ENCODE results near the gene RAF1. TPM values are rescaled to one million over a fixed set of nuclear protein-coding genes. Genes with fewer than 3 reads are reported as not detected.
A peak's percentile ranks its signal among the peaks of the same experiment; 100 is the strongest.
"Not testable (repeated sequence)": the region's sequence is repeated elsewhere in the genome, so short reads cannot be mapped to it uniquely, and the experiment has no call there.

Gene RAF1
- total RNA-seq, 1 experiment from 2014 or later: 101 TPM

- Mint-ChIP-seq H3K27ac (no peak overlapping the region), H3K27me3 (ENCODE audit: low read depth) (peaks cover 14% of the 10 kb centered on the region), H3K36me3 (peaks cover 17% of the 10 kb centered on the region), H3K9me3 (peaks cover 16% of the 10 kb centered on the region), H3K4me1 (peaks cover 28% of the 10 kb centered on the region), H3K4me3 (no peak overlapping the region)
- ChIA-PET CTCF (interaction anchor here (0.6 to 1.9 kb wide), 3 partner anchors 15 to 43 kb away, joined by 3 to 5 read pairs (median 4); no protein-coding TSS in a partner anchor), POLR2A (interaction anchor here (0.6 to 1.0 kb wide), 4 partner anchors 13 to 126 kb away, joined by 3 to 5 read pairs (median 4); partner anchors contain the start of gene RAF1)
- peak; percentile 23; the same call in 1 of the 2 replicates for ATAC-seq
- no peak for DNase-seq (ENCODE audit: low spot score)
- TF ChIP-seq, protein P1, sequence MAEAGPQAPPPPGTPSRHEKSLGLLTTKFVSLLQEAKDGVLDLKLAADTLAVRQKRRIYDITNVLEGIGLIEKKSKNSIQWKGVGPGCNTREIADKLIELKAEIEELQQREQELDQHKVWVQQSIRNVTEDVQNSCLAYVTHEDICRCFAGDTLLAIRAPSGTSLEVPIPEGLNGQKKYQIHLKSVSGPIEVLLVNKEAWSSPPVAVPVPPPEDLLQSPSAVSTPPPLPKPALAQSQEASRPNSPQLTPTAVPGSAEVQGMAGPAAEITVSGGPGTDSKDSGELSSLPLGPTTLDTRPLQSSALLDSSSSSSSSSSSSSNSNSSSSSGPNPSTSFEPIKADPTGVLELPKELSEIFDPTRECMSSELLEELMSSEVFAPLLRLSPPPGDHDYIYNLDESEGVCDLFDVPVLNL (CRISPR knock-in tag; IDR thresholded peaks at IDR 0.05; ENCODE audit: borderline replicate concordance, low read depth): no peak
- no peak for TF ChIP-seq OVOL2 (CRISPR knock-in tag; IDR thresholded peaks at IDR 0.05; ENCODE audit: borderline replicate concordance)
- TF ChIP-seq SP1 (CRISPR knock-in tag; conservative IDR thresholded peaks at IDR 0.05): no peak
Measured at GRCh38 chr3:12677616-12678015, 13.7 kb upstream of the RAF1 start.

DNA sequence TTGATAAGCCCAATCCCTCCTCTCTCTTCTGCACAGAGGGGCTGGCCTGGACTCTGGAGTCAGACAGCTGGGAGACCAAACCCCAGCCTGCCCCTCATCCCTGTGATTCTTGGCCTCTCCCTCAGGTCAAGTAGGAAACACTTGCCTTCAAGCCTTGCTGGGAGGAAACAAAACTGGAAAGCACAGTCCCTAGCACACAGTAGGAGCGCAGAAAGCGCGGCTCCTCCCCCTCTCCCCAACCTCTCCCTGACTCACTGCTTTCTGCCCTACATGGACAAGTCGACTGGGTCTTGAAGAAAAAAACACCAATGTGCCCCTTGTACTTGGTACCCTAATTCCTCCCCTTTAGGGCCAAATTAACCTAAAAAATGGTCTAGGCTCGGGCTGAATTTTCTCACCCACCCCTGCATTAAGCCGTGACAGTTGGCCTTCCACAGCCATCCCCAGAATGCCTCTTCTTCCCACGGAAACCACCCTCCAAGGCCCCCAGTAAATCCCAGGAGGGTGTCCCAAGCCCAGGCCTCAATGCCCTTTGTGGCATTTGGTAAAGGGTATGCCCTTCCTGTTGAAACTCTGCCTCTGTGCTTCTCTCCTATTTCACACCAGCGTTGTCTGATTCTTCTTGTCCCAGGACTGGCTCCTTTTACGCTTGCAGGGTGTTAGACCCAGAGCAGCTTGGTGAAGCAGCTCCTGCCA is 11.3 kb upstream of the RAF1 start:
- Mint-ChIP-seq H3K27ac (peak overlapping the region; percentile 41; the same call in 1 of the 2 replicates), H3K4me3 (no peak overlapping the region), H3K27me3 (ENCODE audit: low read depth) (peaks cover 14% of the 10 kb centered on the region), H3K36me3 (peaks cover 17% of the 10 kb centered on the region), H3K4me1 (peaks cover 47% of the 10 kb centered on the region), H3K9me3 (peaks cover 16% of the 10 kb centered on the region)
- CTCF ChIA-PET: no interaction called here
- DNase-seq (ENCODE audit: low spot score): no peak
- POLR2A ChIA-PET: interaction anchor here (0.6 kb wide), 1 partner anchor 585 kb away, joined by 3 read pairs; no protein-coding TSS in a partner anchor
- ATAC-seq: no peak
- no peak for TF ChIP-seq RORB (CRISPR knock-in tag; IDR thresholded peaks at IDR 0.05)
- TF ChIP-seq ZNF263 (CRISPR knock-in tag; IDR thresholded peaks at IDR 0.05; ENCODE audit: low read depth): no peak
- TF ChIP-seq ZNF138 (CRISPR knock-in tag; conservative IDR thresholded peaks at IDR 0.05): no peak
- TF ChIP-seq USF2 (CRISPR knock-in tag; IDR thresholded peaks at IDR 0.05): no peak
- TF ChIP-seq GABPB1 (CRISPR knock-in tag; IDR thresholded peaks at IDR 0.05): no peak
- TF ChIP-seq TP53 (CRISPR knock-in tag; IDR thresholded peaks at IDR 0.05): no peak
- TF ChIP-seq HMGA2 (CRISPR knock-in tag; IDR thresholded peaks at IDR 0.05): no peak
- TF ChIP-seq MXD4 (CRISPR knock-in tag; IDR thresholded peaks at IDR 0.05; ENCODE audit: borderline replicate concordance): no peak

- peak; percentile 28; the same call in 1 of the 2 replicates for ATAC-seq
- H3K27me3 Mint-ChIP-seq (ENCODE audit: low read depth): peaks cover 14% of the 10 kb centered on the region
- CTCF ChIA-PET; H3K4me3 Mint-ChIP-seq; H3K27ac Mint-ChIP-seq; DNase-seq (ENCODE audit: low spot score): not testable (repeated sequence)
- peaks cover 17% of the 10 kb centered on the region for H3K36me3 Mint-ChIP-seq
- H3K9me3 Mint-ChIP-seq: peaks cover 16% of the 10 kb centered on the region
- H3K4me1 Mint-ChIP-seq: peaks cover 47% of the 10 kb centered on the region
- POLR2A ChIA-PET: interaction anchor here (0.7 kb wide), 1 partner anchor 10 kb away, joined by 4 read pairs; the partner anchor contains the start of gene RAF1
Measured at GRCh38 chr3:12673956-12674736, 10.2 kb upstream of the RAF1 start.

- no peak overlapping the region for H3K4me3 Mint-ChIP-seq
- H3K27me3 Mint-ChIP-seq (ENCODE audit: low read depth): peaks cover 14% of the 10 kb centered on the region
- peaks cover 41% of the 10 kb centered on the region for H3K4me1 Mint-ChIP-seq
- H3K9me3 Mint-ChIP-seq: peaks cover 16% of the 10 kb centered on the region
- peak; percentile 44 for ATAC-seq
- ChIA-PET POLR2A (no interaction called here), CTCF (no interaction called here)
- DNase-seq (ENCODE audit: low spot score): no peak
- TF ChIP-seq, protein P2, sequence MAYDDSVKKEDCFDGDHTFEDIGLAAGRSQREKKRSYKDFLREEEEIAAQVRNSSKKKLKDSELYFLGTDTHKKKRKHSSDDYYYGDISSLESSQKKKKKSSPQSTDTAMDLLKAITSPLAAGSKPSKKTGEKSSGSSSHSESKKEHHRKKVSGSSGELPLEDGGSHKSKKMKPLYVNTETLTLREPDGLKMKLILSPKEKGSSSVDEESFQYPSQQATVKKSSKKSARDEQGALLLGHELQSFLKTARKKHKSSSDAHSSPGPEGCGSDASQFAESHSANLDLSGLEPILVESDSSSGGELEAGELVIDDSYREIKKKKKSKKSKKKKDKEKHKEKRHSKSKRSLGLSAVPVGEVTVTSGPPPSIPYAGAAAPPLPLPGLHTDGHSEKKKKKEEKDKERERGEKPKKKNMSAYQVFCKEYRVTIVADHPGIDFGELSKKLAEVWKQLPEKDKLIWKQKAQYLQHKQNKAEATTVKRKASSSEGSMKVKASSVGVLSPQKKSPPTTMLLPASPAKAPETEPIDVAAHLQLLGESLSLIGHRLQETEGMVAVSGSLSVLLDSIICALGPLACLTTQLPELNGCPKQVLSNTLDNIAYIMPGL (CRISPR knock-in tag; IDR thresholded peaks at IDR 0.05): no peak
- TF ChIP-seq, protein P3, sequence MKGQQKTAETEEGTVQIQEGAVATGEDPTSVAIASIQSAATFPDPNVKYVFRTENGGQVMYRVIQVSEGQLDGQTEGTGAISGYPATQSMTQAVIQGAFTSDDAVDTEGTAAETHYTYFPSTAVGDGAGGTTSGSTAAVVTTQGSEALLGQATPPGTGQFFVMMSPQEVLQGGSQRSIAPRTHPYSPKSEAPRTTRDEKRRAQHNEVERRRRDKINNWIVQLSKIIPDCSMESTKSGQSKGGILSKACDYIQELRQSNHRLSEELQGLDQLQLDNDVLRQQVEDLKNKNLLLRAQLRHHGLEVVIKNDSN (CRISPR knock-in tag; IDR thresholded peaks at IDR 0.05): no peak
- no peak for TF ChIP-seq ZNF219 (CRISPR knock-in tag; IDR thresholded peaks at IDR 0.05; ENCODE audit: borderline replicate concordance)
- TF ChIP-seq GTF2I (CRISPR knock-in tag; conservative IDR thresholded peaks at IDR 0.05): no peak
- no peak overlapping the region for H3K27ac Mint-ChIP-seq
- H3K36me3 Mint-ChIP-seq: peaks cover 17% of the 10 kb centered on the region
Measured at GRCh38 chr3:12671120-12671450, 7.2 kb upstream of the RAF1 start.
